Endothelial cell of umbilical vein (primary cell): ENCODE data around the gene UAP1L1. TPM values are rescaled to one million over a fixed set of nuclear protein-coding genes. Genes with fewer than 3 reads are reported as not detected.
A peak's percentile ranks its signal among the peaks of the same experiment; 100 is the strongest.

ENCODE experiments used
- BruUV-seq: library from RNA; stranded (reverse); fragments of 400-500 nt; replicated peaks from 2 replicates; lab custom pipeline; 2021; lab: Mats Ljungman, UMichigan
- CTCF ChIA-PET: fragments of 300-600, 350-600 bp; sonication (Branson Sonifier 250); formaldehyde crosslinking; loops from one replicate; lab custom pipeline; 2021; ENCODE audit warnings: antibody characterized with exemption, inconsistent platforms; lab: Charles Lee
- POLR2A ChIA-PET: fragments of 300-600, 350-600 bp; sonication (Branson Sonifier 250); formaldehyde crosslinking; loops from one replicate; lab custom pipeline; 2021; ENCODE audit warnings: antibody characterized with exemption, inconsistent platforms; lab: Charles Lee
- DNase-seq: peaks from one replicate; pipeline ENCODE4 v3.0.0-alpha.2; 2011; ENCODE audit warnings: low read depth, low spot score
- FAIRE-seq: peaks from 2 replicates; lab custom pipeline; 2011; peaks lifted over from hg19 to GRCh38; lab: Jason Lieb, UNC
- H2AFZ ChIP-seq: 2 replicates; pipeline ENCODE4 v1.6.0; 2012; ENCODE audit warnings: low read depth, low read length, control low read depth, inconsistent platforms
- H3K27ac ChIP-seq: 2 replicates; pipeline ENCODE4 v1.5.1; 2011; ENCODE audit warnings: low read depth, mild to moderate bottlenecking, control low read depth, low read length, moderate library complexity; ENCODE audit not compliant: insufficient read depth
- H3K27me3 ChIP-seq, 2 experiments: 2 replicates each; pipeline versions ENCODE4 v1.6.0 to v1.6.1; 2011; ENCODE audit warnings: low read length in 2 of 2, mixed read lengths in 1 of 2; ENCODE audit not compliant: control insufficient read depth in 2 of 2, insufficient read depth in 2 of 2
- H3K36me3 ChIP-seq, 2 experiments: 2 replicates in 1 of 2; 3 replicates in 1 of 2; pipeline ENCODE4 v1.5.1; 2011; ENCODE audit warnings: low read length in 2 of 2, mild to moderate bottlenecking in 1 of 2, moderate library complexity in 1 of 2; ENCODE audit not compliant: control insufficient read depth in 2 of 2, insufficient read depth in 2 of 2; ENCODE audit errors: extremely low read depth in 1 of 2
- H3K4me1 ChIP-seq: 3 replicates; pipeline ENCODE4 v1.5.1; 2011; ENCODE audit warnings: mild to moderate bottlenecking, low read length; ENCODE audit not compliant: control insufficient read depth, insufficient read depth; ENCODE audit errors: extremely low read depth
- H3K4me2 ChIP-seq: 2 replicates; pipeline ENCODE4 v1.6.1; 2011; ENCODE audit warnings: low read length, control low read depth, mixed read lengths; ENCODE audit not compliant: insufficient read depth
- H3K4me3 ChIP-seq, 3 experiments: fragments of 200-600 bp in 1 of 3; sonication (generic), shearing (Covaris generic) in 1 of 3; replicated peaks in 1 of 3; 2 replicates each; pipeline ENCODE4 v1.5.1; 2011 to 2016; ENCODE audit warnings: control low read depth in 3 of 3, low read length in 3 of 3, mild to moderate bottlenecking in 2 of 3, inconsistent platforms in 1 of 3, low read depth in 1 of 3, moderate library complexity in 1 of 3; ENCODE audit not compliant: insufficient read depth in 1 of 3
- H3K79me2 ChIP-seq: 2 replicates; pipeline ENCODE4 v1.6.0; 2012; ENCODE audit warnings: low read length, inconsistent platforms; ENCODE audit not compliant: control insufficient read depth, insufficient read depth
- H3K9ac ChIP-seq: replicated peaks from 2 replicates; pipeline ENCODE3; 2011; ENCODE audit warnings: low read length, control low read depth; ENCODE audit not compliant: insufficient read depth; ENCODE audit errors: extremely low read depth
- H3K9me1 ChIP-seq: replicated peaks from 3 replicates; pipeline ENCODE4 v1.6.0; 2011; ENCODE audit warnings: mild to moderate bottlenecking, low read length; ENCODE audit not compliant: control insufficient read depth, insufficient read depth; ENCODE audit errors: extremely low read depth
- H3K9me3 ChIP-seq: replicated peaks from 2 replicates; pipeline ENCODE4 v1.5.1; 2012; ENCODE audit warnings: low read length, inconsistent platforms; ENCODE audit not compliant: control insufficient read depth, insufficient read depth
- H4K20me1 ChIP-seq: replicated peaks from 2 replicates; pipeline ENCODE3; 2011; ENCODE audit warnings: mild to moderate bottlenecking, low read length; ENCODE audit not compliant: control insufficient read depth, insufficient read depth; ENCODE audit errors: extremely low read depth
- CTCF ChIP-seq, 2 donors: IDR thresholded peaks; 1 replicate in 1 of 2; 2 replicates in 1 of 2; pipeline ENCODE4 v1.5.1; 2011; ENCODE audit warnings: low read length in 2 of 2, mild to moderate bottlenecking in 2 of 2, moderate library complexity in 2 of 2, control low read depth in 1 of 2, inconsistent platforms in 1 of 2, low read depth in 1 of 2; ENCODE audit not compliant: insufficient read depth in 1 of 2; ENCODE audit errors: extremely low read depth in 1 of 2
- FOS ChIP-seq: IDR thresholded peaks from 2 replicates; pipeline ENCODE4 v1.6.1; 2011; ENCODE audit warnings: mild to moderate bottlenecking, low read length, moderate library complexity, borderline replicate concordance; ENCODE audit not compliant: insufficient read depth
- GATA2 ChIP-seq: IDR thresholded peaks from 2 replicates; pipeline ENCODE4 v1.7.0; 2011; ENCODE audit warnings: low read depth, mild to moderate bottlenecking, moderate library complexity, mixed read lengths, low read length; ENCODE audit not compliant: insufficient read length, insufficient read depth
- JUN ChIP-seq: IDR thresholded peaks from 2 replicates; pipeline ENCODE4 v1.6.1; 2011; ENCODE audit warnings: borderline replicate concordance, low read depth; ENCODE audit not compliant: insufficient read length, insufficient read depth
- MAX ChIP-seq: IDR thresholded peaks from 2 replicates; pipeline ENCODE4 v1.6.1; 2011; ENCODE audit not compliant: insufficient read depth, insufficient read length
- POLR2A ChIP-seq: IDR thresholded peaks from 2 replicates; pipeline ENCODE4 v1.6.1; 2012; ENCODE audit warnings: low read depth, mild to moderate bottlenecking, control low read depth, low read length
- POLR2AphosphoS5 ChIP-seq: IDR thresholded peaks from 2 replicates; pipeline ENCODE4 v1.6.1; 2012; ENCODE audit warnings: low read depth, mild to moderate bottlenecking, control low read depth, low read length, moderate library complexity; ENCODE audit not compliant: insufficient read depth
- dilution Hi-C: fragments of 300-500 bp; cut with MboI; formaldehyde crosslinking; loops from one replicate; pipeline ENCODE4 v1.15.0; 2019; ENCODE audit warnings: low sequenced_read_pairs; ENCODE audit not compliant: extremely low pct_ligation_motif_present
- intact Hi-C: fragments of 100-400 bp; cut with micrococcal nuclease; formaldehyde crosslinking; loops from one replicate; pipeline ENCODE4 v1.10.0; 2022
- polyA plus RNA-seq, 4 experiments: library from polyadenylated mRNA; depleted of rRNA in 3 of 4; stranded (reverse) in 3 of 4; unstranded in 1 of 4; fragments of >200 nt; gene quantifications; 2 replicates each; pipeline versions ENCODE4 v1.2.1 to v1.2.3, GENCODE V29; 2011 to 2012; ENCODE audit warnings: missing spikeins in 1 of 4
- total RNA-seq: library from RNA; stranded (reverse); gene quantifications from 2 replicates; pipeline ENCODE4 v1.2.3, GENCODE V29; 2021

Gene UAP1L1
- total and polyA plus RNA-seq, 2 donors (not counting 3 experiments of a cell fraction or from before 2014, with no cell fraction given): 26.0 to 41.7 TPM

GRCh38 chr9:137067860-137068538, 9.3 kb upstream of the UAP1L1 start:
- Histone ChIP-seq H3K27me3 (no peaks in the 10 kb centered on the region), H3K4me2 (no peak overlapping the region), H2AFZ (no peak overlapping the region), H3K9me1 (no peaks in the 10 kb centered on the region), H3K27ac (no peak overlapping the region), H3K9me3 (no peaks in the 10 kb centered on the region), H3K36me3 (no peaks in the 10 kb centered on the region), H4K20me1 (no peaks in the 10 kb centered on the region), H3K9ac (no peak overlapping the region), H3K4me1 (peaks cover 11% of the 10 kb centered on the region), H3K4me3 (no peak overlapping the region), H3K79me2 (peaks cover 9% of the 10 kb centered on the region)
- no TSS peak for BruUV-seq
- TF ChIP-seq JUN: no peak
- TF ChIP-seq MAX: no peak
- no peak for TF ChIP-seq GATA2
- TF ChIP-seq POLR2A: no peak
- no peak for TF ChIP-seq POLR2AphosphoS5
- TF ChIP-seq FOS: no peak
- TF ChIP-seq CTCF (IDR thresholded peaks at IDR 0.05; ENCODE audit: extremely low read depth in 1 of 2, insufficient read depth in 1 of 2, low read depth in 1 of 2, low read length in 2 of 2): peak; percentile 78 to 89
- FAIRE-seq: peak; percentile 78
- DNase-seq: peak; percentile 74
- POLR2A ChIA-PET: interaction anchor here (0.7 kb wide), 1 partner anchor 341 kb away, joined by 7 read pairs; no protein-coding TSS in a partner anchor
- CTCF ChIA-PET: interaction anchor here (0.9 to 8.0 kb wide), 17 partner anchors 9 to 288 kb away, joined by 3 to 152 read pairs (median 6); partner anchors contain the start of genes MAN1B1, NPDC1, RNF224 and UAP1L1
- dilution Hi-C loops: no loop called here
- intact Hi-C loops: loop anchor here (1.0 kb wide), 1 partner anchor 22 kb away; the partner anchor contains the start of gene NPDC1
